DMS53 (cell line): ENCODE data around the gene STXBP6.
A peak's percentile ranks its signal among the peaks of the same experiment; 100 is the strongest.

ENCODE experiments used
- DNase-seq: peaks from one replicate; lab custom pipeline; 2025; lab: John Stamatoyannopoulos, UW

The STXBP6 gene

DNA sequence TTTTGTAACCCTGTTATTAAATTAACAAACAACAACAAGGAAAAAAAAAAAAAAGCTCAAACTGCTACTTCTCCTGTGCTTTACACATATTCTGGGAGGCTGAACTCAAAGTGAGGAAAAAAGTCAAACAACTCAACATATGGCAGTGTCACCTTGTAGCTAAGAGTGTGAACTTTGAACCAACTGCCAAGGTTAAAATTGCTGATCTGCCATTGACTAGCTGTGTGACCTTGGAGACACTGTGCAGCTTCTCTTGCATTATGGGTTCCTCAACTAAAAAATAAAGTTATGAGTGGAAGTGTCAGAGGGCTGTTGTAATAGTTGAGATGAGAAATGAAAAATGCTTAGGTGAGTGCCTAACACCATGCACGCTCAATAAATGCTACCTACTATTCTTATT is 34.2 kb downstream of the STXBP6 start:
- no peak for DNase-seq

DNA sequence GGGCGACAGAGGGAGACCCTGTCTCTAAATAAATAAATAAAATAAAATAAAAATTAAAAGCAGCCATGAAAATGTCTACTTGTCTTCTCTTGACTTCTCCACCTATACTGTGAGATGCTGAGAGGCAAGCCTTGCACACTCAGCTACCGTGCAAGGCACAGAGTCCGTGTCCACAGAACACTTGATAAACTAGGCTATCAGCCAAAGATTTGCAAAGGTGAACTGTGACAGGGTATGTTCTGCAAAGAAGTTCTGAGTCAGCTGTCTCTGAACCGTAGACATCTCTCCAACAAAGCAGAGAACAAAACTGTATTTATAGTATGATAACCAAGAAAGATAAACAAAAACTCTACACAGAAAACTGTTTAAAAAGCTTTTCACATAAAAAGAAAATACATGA is 35.5 kb downstream of the STXBP6 start:
- peak; percentile 8 for DNase-seq

DNA sequence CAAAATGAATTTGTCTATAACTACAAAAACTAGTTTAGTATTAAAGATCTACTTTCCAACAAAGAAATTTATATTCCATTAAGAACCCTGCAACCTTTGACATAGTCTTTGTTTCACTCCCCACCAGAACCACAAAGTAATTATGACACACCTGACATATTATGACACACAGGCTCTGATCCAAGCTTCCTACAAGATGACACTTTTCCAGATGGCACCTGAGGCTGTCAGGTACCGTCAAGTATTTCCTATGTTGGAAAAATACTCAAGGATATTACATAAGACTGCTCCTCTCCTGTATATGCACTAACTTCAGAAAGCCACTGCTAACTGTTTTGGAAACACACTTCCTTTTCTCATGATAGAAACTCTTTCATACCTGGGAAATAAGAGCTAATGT is 38.9 kb downstream of the STXBP6 start:
- no peak for DNase-seq

DNA sequence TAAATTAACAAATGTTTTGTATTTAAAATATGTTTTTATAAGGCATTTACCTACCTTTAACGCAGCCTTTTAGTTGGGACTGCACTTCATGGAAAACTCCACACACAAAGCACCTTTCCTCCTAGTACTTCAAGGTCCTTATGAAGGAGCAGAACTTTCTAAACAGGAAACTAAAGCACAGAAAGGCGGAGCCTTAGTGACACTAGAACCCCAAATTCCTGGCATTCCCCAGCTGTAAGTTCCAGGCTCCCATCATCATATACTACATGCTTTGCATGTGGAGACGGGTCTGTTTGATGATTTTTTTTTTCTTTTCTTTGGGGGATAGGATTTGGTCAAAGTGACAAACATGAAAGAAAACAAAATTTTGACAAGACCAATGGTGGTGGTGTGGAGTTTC is 39.5 kb downstream of the STXBP6 start:
- DNase-seq: no peak

DNA sequence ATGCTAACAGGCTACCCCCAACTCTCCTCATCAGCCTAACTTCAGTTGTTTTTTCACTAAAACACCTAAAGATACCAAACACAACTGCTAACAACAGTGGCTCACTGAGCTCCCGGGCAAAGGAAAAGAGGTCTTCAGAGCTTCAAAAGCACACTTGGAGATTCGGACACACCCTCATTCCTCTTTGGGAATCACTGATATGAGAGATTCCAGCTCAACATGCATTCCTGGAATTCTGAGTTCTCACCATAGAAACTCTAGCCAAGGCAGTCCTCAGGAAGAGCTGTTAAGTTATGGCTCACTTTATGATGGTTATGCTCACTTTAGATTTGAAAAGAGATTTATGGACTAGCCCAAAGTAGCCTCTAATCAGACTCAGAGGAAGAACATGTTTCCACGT is 40.1 kb downstream of the STXBP6 start:
- no peak for DNase-seq

DNA sequence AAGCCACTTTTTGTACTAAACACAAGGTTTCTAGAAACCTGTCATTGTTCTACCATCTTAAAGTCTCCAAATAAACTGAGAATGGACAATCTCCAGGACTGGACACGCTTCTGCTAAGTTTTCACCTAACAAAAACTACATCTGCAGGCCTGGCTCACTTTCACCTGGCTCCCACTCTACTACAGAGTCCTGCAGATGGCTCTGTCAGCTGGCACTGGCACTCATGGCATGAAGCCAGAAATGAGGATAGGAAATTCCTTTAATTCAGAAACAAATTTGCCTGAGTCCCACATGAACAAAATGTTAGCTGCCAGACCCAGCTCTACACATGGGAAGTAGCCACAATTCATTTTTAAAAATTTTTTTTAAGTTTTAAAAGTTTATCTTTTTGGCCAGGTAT is 42.1 kb downstream of the STXBP6 start:
- peak; percentile 52 for DNase-seq

DNA sequence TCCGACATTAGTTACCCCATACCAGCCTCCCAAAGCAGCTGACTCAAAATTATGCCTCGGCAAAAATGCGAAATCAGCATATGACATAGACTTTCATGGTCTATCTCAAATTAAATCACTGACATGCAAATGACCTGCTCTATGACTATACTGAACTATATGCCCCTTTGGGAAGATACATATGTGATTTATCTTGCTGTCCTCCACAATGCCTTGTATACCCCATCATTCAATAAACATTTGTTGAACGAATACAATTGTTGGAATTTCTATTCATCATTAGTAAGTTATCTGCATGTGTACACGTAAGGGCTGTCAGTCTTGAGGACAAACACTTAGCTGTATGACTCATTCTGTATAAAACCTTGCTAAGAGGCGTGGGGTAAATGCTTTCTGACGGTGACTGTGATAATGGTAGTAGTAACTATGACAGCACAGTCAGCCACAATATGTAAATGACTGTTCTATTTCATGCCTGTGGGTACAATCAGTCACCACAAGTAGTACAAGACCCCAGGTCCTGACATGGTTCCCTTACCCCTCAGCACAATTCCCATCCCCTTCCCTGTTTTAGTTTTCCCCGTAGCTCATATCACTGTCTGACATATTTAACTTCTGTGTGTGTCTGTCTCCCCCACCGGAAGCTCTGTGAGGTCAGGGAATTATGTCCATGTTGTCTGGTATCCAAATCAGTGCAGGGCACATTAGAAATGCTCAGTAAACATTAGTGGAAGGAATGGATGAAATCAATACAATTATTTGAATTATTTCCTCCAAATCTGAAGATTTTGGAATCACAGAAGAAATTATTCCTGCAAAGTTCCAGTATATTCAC is 42.8 kb downstream of the STXBP6 start:
- DNase-seq: peak; percentile 89

DNA sequence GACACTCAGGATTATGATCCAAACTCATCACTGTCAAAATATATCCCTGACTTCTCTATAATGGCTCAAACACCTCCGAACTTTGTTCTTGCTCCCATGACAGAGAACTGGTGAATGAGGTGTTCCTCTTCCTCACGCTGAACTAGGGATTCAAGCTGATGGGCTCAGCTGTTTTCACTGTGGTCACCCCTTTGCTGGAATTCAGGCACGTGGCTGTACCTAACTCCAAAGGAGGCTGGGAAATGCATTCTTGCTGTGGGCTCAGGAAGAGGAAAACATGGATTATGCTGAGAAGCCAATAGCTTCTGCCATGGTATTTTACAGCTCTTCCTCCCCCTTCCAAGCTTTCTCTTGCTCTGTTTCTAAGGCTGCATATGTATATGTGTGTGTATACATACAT is 43.9 kb downstream of the STXBP6 start:
- no peak for DNase-seq

DNA sequence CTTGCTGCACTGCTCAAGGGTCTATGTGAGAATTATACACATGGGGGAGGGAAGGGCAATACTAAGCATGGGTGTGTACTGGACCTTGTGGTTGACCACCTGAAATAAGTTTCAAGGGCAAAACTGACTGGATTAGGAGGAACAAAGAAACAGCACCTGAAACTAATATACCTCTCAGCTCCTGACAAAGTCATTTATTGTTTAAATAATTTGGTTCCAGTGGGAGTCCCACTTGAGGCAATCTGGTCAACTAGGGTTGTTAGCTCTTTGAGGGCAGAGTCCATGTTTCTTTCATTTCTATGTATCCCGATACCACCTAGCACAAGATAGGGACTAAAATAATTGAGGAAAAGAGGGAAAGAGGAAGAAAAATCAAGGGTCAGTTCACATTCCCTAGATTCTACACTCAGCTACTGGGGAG is 45.5 kb downstream of the STXBP6 start:
- DNase-seq: no peak

DNA sequence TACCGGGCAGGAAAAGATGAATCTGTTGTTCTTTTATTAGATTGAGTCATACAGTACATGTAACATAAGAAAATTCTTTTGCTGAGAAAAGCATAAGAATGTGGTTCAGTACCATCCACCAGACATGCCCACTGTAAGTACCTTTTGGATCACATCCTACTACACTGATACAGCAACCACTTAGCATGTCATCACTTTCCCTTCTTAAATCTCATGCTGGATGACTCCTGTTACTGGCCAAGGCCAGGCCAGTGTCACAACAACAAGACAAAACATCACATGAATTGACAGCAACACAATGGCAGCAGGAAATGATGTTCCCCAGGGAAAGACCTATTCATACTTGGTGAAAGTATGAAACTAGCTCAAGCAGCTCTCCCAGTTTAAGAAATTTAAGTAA is 46.4 kb downstream of the STXBP6 start:
- no peak for DNase-seq

DNA sequence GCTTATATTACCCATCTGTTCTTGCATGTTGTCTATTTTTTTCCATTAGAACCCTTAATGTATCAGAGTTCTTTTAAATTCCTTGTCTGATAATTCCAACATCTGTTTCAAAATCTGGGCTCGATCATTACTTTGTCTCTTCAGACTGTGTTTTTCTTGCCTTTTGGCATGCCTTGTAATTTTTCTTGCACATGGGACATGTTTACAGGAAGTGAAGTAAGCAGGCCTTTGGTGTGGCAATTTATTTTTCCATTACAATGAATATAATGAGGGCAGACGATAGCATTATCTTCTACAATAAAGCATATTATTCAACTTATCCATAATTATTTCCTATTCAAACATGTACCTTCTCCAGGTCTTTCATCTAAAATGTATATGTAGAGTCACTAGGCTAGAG is 48.3 kb downstream of the STXBP6 start:
- DNase-seq: no peak

DNA sequence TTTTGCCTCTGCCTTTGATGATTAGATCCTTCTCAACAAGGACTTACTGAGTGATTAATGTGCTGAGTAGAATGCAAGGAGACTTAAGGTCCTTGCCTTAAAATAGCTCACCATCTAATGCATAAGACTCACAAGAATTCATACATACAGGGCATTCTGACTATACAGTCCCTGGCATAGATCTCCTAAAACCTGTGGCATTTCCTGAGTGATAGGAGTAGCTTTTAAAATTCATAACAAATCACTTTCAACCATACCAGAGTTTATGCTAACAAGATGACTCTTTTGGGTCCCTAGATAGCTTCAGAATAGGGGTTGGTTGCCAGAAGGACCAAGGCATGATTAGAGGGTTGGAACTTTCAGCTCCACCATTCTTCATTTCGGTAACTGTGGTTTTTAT is 48.8 kb downstream of the STXBP6 start:
- no peak for DNase-seq

DNA sequence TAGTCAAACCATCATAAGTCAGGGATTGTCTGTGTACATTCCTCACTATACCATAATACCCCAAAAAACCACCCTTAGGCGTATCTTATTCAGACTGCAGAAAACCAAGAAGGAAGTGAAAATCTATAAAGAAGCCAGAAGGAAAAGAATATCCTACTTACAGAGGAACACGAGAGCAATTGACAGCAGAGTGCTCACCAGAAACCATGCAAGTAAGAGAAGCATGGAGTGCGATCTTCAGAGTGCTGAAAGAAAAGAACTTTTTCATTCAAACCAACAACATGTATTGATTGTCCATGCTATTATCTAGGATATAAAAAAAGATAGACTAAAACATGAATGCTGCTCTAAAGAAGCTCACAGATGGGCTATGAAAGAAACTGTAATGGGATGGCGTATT is 50.8 kb downstream of the STXBP6 start:
- no peak for DNase-seq

DNA sequence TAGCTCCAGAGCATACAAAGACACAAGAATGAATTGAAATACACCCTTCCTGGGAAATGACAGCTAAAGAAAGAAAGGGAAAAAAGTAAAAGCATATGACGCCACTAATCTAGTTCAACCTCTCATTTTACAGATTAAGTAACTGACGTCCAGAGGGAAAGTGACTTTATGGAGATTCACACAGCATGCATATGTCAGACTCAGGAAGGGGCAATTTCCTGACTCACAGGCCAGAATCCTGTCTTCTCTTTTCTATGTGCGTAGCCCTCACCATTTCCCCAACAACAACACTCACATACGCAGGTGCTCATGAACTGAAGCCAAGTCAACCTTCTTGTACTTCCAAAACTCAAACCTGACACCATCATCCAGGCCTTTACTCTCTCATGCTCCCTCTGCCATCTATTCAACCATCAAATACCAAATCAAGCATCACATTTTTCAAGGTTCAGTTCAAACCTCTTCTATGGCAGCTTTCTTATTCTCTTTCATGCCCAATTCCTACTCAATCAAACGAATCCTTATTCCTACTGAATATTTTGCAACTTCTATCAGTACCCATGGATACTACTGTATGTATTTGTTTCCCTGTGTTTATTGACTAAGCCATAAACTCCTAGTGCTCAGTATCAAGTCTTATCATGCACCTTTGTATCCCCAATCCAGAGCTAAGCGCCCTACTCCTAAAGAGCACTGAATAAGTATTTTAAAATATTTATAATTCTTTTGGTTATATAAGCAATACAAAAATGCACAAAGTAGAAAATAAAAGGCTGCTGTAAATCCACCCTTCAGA is 52.8 kb downstream of the STXBP6 start:
- no peak for DNase-seq

DNA sequence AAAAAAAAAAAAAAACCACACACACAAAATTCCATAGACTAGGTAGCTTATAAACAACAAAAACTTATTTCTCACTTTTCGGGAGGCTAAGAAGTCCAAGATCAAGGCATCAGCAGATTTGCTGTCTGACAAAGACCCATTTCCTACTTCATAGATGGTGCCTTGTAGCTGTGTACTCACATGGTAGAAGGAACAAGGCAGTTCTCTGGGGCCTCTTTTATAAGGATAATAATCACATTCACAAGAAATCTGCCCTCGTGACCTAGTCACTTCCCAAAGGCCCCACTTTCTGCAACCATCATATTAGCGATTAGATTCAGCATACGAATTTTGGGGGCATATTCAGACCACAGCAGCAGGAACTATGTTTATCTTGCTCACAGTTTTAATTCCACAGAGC is 54.9 kb downstream of the STXBP6 start:
- no peak for DNase-seq

DNA sequence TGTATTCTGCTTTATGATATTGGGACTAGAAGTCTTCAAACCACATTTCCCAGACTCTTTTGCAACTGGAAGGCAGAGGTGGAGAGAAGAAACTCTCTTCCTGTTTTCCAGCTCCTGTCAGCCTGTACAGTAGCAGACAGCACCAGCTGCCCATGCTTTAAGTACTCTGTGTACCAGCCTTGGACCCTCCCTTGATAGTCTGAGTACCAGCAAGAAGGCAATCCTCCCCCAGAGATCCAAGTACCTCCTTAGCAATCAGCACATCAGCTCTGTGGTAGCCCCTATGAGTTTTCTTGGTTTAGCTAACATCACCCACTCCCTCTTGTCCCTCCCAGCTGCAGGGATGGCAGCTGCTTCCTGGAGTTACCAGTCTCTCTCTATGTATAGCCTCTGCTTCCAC is 56.3 kb downstream of the STXBP6 start:
- DNase-seq: peak; percentile 38

DNA sequence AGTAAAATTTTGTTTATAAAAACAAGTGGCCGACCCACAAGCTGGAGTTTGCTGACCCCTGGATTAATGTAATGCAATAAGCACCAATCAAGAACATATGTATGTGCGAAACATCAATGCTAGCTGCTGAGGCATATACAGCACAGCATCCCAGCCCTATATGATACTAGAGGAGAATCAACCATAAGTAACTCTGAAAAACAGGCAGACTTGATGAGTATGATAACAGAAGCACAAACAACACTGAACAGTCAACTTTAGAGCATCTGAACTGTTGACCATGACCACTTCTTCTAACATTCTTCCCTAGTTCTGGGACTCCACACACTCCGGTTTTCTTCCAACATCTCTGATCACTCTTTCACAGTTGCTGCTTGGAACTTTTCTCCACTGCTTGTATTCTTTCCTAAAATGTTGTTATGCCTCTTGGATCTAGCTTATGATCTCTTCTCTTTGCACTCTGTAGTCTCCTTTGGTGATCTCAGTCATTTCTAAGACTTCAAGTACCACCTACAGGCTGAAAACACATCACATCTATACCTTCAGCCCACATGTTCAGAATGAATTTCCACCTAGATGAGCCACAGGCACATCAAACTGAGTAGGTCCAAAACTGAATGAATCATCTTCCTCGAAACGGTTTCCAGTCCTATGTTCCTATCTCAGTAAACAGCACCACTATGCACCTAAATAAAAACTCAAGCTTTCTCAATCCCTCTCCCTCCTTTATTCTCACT is 57.2 kb downstream of the STXBP6 start:
- DNase-seq: no peak

DNA sequence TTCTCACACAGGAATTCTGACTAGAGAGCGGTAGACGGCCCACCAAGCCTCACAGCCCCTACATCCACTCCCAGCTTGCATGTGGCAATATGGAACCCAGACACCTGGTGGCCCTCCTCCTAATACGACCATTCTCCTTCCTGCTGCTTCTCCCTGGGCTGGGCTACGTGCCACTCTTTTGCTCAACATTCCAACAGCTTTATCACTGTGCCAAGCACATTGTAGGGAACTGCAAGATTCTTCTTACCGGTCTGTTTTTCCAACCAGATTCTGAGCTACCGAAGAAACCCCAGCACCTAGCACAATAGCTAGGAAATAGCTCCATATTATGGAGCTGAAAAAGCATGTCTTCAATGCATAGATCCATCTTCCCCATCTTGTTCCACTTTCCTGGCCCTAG is 58.1 kb downstream of the STXBP6 start:
- DNase-seq: no peak

DNA sequence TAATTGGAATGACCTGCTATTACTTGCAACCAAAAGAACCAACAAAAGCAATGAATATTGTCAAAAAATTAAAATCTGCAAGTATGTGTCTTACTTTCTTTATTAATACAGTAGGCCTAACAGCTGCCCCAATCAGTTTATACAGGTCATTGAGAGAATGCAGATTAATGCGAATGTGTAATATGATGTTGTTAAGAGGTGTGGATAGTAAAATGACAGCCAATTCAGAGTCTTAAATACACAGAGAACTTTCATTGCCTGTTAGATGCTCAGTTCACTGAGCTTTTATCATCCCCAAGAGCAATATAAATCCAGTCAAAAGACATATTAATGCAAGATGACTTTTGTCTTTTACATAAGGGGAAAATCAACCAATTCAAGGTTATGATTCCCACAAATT is 58.7 kb downstream of the STXBP6 start:
- no peak for DNase-seq

DNA sequence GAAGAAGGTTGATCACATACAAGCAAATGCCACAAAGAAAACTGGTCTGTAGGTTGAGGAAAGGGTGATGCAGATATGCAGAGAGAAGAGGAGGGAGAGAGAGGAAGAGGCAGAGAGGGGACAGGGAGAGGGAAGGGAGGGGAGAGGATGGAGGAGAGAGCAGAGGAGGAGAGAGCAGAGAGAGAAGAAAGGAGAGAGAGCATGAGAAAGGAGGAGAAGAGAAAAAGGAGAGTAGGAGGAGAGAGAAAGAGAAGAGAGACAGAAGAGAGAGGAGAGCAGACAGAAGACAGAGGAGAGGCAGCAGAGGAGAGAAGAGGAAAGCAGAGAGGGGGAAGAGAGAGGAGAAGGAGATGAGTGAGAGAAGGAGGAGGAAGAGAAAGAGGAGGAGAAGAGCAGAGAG is 59.2 kb downstream of the STXBP6 start:
- DNase-seq: no peak

DNA sequence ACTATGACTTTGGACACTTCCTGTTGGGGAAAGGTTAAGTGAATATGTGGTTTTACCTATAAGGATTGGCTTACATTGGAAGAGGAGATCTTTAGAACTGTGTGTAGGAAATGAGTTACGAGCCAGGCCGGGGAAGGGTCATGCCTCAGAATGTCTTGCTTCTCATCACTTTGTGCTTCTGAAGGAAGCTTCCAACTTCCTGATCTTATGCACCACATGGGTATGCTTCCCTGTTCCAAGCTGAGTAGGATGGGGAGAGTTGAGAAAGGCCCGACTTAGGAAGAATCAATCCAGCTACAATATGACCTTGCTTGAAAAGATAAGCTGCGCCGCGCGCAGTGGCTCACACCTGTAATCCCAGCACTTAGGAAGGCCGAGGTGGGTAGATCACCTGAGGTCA is 59.9 kb downstream of the STXBP6 start:
- no peak for DNase-seq

DNA sequence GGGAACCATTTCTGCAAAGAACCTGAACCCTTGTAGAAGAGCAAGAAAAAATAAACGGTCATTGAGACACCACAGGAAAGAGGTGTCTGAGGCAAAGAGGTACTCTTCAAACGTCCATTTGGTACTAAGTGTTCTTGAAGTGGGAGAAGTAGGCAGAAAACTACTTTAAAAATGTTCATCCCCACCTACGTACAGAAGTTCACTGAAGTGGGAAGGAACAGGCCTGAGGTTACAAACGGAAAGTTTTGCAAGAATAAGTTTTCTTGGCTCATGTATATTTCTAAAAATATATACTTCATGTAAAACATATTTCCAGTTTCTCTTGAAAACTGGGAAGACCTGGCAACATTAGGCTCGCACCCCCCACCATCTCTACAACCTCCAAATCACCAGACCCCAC is 61.2 kb downstream of the STXBP6 start:
- no peak for DNase-seq
